Astrocyte of the spinal cord (primary cell): Measurements from ENCODE around the gene CPEB3.

Source experiments
- DNase-seq: peaks from one replicate; pipeline ENCODE4 v3.0.0; 2011; ENCODE audit warnings: low read depth, low spot score
- H3K4me3 ChIP-seq: 2 replicates; pipeline ENCODE4 v1.5.1; 2011; ENCODE audit warnings: low read depth, mild to moderate bottlenecking, low read length, moderate library complexity
- CTCF ChIP-seq: IDR thresholded peaks from 2 replicates; pipeline ENCODE4 v1.5.1; 2012; ENCODE audit warnings: low read depth, mild to moderate bottlenecking, low read length, inconsistent platforms
- in situ Hi-C: cut with HindIII; loops from 2 replicates; pipeline ENCODE4 v1.10.0; 2017; ENCODE audit warnings: low sequenced_read_pairs

Gene CPEB3

DNA sequence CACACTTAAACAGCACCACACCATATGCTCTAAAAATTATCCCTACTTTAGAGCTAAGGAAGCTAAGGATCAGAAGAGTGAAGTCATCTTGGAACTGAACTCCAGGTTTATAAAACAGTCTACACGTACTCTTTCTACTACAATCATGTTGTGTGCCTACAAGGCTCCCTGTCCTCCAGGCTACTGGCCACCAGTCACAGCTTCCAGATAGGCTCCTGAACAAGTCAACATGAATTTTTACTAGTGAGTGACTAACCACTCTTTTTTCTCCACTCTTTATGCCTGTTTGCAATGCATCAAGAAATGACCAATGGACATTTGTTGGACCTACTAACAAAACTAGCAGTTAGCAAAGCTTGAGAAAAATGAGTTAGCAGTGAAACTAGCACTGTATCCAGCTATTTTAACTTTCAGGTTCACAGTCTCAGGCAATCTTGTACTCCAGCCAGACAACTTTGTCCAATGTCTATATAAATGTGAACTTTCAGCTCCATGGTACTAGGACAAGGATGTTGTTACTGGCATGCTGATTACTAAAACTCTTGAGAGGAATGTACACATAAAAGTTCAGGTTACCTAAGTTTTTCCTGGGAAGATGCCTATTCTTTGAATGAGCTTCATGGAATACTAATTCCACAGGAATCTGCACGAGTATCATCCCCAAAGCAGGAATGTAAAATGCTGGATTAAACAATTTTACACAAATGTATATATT lies 187.3 kb downstream of the CPEB3 start:
- DNase-seq = peak; percentile 29
- TF ChIP-seq CTCF = no peak
- no peak overlapping the region for H3K4me3 ChIP-seq
- in situ Hi-C loops = no loop called here

DNA sequence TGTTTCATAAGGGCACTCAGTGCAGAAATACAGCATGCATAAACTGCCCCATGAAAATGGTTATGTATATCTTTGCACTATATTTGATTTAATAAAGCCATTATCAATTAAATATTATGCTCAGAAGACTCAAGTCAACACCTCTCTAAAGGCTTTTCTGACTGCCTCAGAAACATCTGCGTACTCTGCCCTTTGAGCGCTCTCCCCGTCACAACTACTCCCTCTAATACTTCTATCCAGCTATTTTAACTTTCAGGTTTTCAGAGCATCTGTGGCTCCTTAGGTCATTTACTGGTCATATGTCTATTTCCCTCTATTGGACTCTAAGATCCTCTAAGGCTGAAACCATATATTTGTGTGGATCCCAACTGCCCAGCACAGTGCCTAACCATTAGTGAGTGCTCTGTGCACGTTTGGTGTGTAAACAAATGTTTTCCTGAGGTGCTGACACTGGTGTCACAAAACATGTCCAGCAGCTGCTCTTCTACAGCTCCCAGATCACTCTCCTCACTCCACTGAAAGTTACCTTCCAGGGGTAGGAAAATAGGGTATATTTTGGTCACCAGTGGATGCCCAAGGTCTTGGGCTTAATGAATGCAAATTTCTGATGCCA lies 188.2 kb downstream of the CPEB3 start:
- no peak for DNase-seq
- in situ Hi-C loops = no loop called here
- H3K4me3 ChIP-seq = no peak overlapping the region
- TF ChIP-seq CTCF = no peak

- in situ Hi-C loops = no loop called here
- no peak overlapping the region for H3K4me3 ChIP-seq
- TF ChIP-seq CTCF = no peak
These were observed 195.9 kb downstream of the CPEB3 start for GRCh38 chr10:92094960-92095359.

DNA sequence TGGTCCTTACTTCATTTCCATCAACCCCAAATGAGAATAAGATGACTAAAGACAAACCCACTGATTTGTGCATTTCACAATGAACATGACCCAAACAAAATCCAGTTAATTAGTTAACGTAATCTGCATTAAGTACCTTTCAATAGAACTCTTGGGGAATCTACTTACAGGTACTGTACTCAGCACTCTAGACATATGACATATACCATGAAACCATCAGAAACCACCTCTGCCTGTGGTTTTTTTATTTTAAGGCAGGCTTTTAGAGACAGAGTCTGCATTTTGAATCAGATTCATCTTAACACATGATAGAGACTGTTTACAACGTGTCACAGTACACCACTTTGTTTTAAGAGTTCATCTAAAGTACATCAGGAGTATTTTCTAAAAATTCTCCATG lies 198.9 kb downstream of the CPEB3 start:
- in situ Hi-C loops = no loop called here
- DNase-seq = no peak
- TF ChIP-seq CTCF = no peak
- no peak overlapping the region for H3K4me3 ChIP-seq

More at GRCh38 chr10:92094960-92095359, 195.9 kb downstream of the CPEB3 start:
- no peak for DNase-seq

GRCh38 chr10:92087750-92088395 lies 203.0 kb downstream of the CPEB3 start:
- in situ Hi-C loops = no loop called here
- peak; percentile 85 for DNase-seq
- H3K4me3 ChIP-seq = no peak overlapping the region
- TF ChIP-seq CTCF = peak; percentile 76

DNA sequence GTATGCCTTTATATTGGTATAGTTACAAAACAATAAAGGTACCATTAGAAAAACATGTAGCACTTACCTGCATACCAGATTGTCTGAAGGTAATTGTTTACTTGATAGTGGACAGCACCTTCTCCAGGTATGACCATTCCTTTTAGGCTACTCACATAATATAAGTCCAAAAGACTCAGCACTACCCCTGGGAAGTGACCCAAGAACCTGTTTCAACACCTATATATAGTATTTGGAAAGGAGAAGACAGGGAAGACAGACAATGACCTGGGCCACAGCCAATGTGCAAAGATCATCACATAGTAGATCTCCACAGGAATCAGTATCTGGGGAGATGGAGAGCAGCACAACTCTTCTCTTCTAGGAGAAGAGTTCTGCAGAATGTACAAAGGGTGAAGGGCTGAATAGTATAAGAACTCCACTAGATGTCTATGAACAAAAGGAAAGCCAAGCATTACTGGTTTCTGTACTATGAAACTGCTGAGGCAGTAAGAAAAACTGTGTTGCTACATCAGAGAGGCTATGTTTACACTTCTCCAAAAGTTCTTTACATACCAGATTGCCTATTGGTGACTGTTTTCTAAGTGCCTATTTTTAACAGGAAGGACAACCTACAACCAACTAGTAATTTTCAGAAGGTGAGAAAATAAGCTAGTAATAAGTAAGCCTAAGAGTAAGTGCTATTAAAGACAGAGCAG lies 208.1 kb downstream of the CPEB3 start:
- in situ Hi-C loops = no loop called here
- H3K4me3 ChIP-seq = no peak overlapping the region
- DNase-seq = no peak
- no peak for TF ChIP-seq CTCF
